ENCODE data around the gene IKZF3.

- TF ChIP-seq GATA3 (IDR thresholded peaks at IDR 0.05; ENCODE audit: low read depth, low read length) (no peak), GATA2 (IDR thresholded peaks at IDR 0.05; ENCODE audit: low read depth, low read length) (no peak)
Measured at GRCh38 chr17:39791111-39791992, 72.8 kb downstream of the IKZF3 start.
